ENCODE data around the gene FMN1.

- TF ChIP-seq CTCF (IDR thresholded peaks at IDR 0.05 in 8 of 11, conservative IDR thresholded peaks at IDR 0.05 in 3 of 11): no peak
- TF ChIP-seq POLR2A (IDR thresholded peaks at IDR 0.05): no peak
Observed at GRCh38 chr15:33016405-33017024, 178.0 kb downstream of the FMN1 start.
